HG02885 (cell line): ENCODE results near the gene MYH11.
"Not testable (repeated sequence)": the region's sequence is repeated elsewhere in the genome, so short reads cannot be mapped to it uniquely, and the experiment has no call there.

ENCODE experiments used
- ATAC-seq: cut with Tn5 transposase; IDR thresholded peaks from one replicate; pipeline ENCODE4 v1.9.1; 2021; ENCODE audit warnings: mild to moderate bottlenecking; ENCODE audit not compliant: unreplicated experiment, poor library complexity

Gene MYH11

GRCh38 chr16:15732416-15732815 is 124.4 kb downstream of the MYH11 start:
- ATAC-seq, result no peak

- no peak for ATAC-seq
Measured at GRCh38 chr16:15729152-15729551, 127.7 kb downstream of the MYH11 start.

GRCh38 chr16:15727697-15728096 is 129.1 kb downstream of the MYH11 start:
- not testable (repeated sequence) for ATAC-seq

GRCh38 chr16:15726715-15727114 is 130.1 kb downstream of the MYH11 start:
- no peak for ATAC-seq

GRCh38 chr16:15725641-15726240 is 131.1 kb downstream of the MYH11 start:
- no peak for ATAC-seq

- ATAC-seq, result no peak
Measured at GRCh38 chr16:15723808-15724207, 133.0 kb downstream of the MYH11 start.

GRCh38 chr16:15721018-15721417 is 135.8 kb downstream of the MYH11 start:
- ATAC-seq, result no peak

GRCh38 chr16:15716694-15717447 is 140.0 kb downstream of the MYH11 start:
- ATAC-seq, result no peak

GRCh38 chr16:15715221-15715620 is 141.6 kb downstream of the MYH11 start:
- ATAC-seq, result no peak

GRCh38 chr16:15714393-15715172 is 142.2 kb downstream of the MYH11 start:
- no peak for ATAC-seq

GRCh38 chr16:15708997-15709396 is 147.8 kb downstream of the MYH11 start:
- no peak for ATAC-seq

- ATAC-seq, result no peak
Measured at GRCh38 chr16:15708096-15708495, 148.7 kb downstream of the MYH11 start.

GRCh38 chr16:15707332-15707731 is 149.5 kb downstream of the MYH11 start:
- no peak for ATAC-seq

- no peak for ATAC-seq
Measured at GRCh38 chr16:15705064-15705565, 151.7 kb downstream of the MYH11 start.

- no peak for ATAC-seq
Measured at GRCh38 chr16:15704545-15704987, 152.3 kb downstream of the MYH11 start.

GRCh38 chr16:15703029-15703736 is 153.6 kb downstream of the MYH11 start:
- ATAC-seq, result no peak

- ATAC-seq, result no peak
Measured at GRCh38 chr16:15701975-15702970, 154.6 kb downstream of the MYH11 start.

- ATAC-seq, result no peak
Measured at GRCh38 chr16:15701367-15701766, 155.5 kb downstream of the MYH11 start.

- no peak for ATAC-seq
Measured at GRCh38 chr16:15699819-15700218, 157.0 kb downstream of the MYH11 start.
